Stimulated activated CD4-positive, alpha-beta T cell treated with anti-CD3 and anti-CD28 coated beads, Interleukin-2, amount 100 ng/mL, for 24 hours (primary cell): ENCODE data around the gene ZFR2.
A peak's percentile ranks its signal among the peaks of the same experiment; 100 is the strongest.
"Not testable (repeated sequence)": the region's sequence is repeated elsewhere in the genome, so short reads cannot be mapped to it uniquely, and the experiment has no call there.

Source experiments
- DNase-seq, 2 donors: peaks; one replicate each; pipeline ENCODE4 v3.0.0-alpha.2; 2020

ZFR2 gene

GRCh38 chr19:3868770-3869456 lies at the start of gene ZFR2:
Gene ZFR2, minus strand, starts transcription at chr19:3869038. Its CDS starts 21 bp downstream, at chr19:3869017.
- DNase-seq, result peak; percentile 22 to 48

DNA sequence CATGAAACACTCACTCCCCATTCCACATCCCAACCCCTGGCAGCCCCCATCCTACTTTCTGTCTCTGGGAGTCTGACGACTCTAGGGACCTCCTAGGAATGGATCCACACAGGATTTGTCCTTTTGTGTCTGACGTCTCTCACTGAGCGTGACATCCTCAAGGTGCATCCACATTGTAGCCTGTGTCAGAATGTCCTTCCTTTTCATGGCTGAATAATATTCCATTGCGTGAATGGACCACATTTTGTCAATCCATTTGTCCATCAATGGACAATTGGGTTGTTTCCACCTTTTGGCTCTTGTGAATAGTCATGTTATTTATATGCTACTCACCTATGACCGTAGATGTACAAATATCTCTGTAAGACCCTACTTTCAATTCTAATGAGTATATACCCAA lies 47.2 kb upstream of the ZFR2 start:
- no peak for DNase-seq

- no peak for DNase-seq
These were observed 45.4 kb upstream of the ZFR2 start for GRCh38 chr19:3914199-3914598.

DNA sequence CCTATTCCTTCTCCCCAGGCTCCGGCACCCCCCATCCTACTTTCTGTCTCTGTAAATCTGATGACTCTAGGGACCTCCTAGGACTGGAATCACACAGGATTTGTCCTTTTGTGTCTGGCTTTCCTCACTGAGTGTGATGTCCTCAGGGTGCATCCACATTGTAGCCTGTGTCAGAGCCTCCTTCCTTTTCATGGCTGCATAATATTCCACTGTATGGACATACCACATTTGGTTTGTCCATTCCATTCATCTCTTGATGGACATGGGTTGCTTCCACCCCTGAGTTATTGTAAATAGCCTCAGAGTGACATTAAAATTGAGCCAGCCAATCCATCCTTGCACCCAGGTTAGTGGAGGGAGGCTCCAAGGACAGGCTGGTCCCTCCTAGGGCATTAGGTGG lies 41.3 kb upstream of the ZFR2 start:
- no peak for DNase-seq

DNA sequence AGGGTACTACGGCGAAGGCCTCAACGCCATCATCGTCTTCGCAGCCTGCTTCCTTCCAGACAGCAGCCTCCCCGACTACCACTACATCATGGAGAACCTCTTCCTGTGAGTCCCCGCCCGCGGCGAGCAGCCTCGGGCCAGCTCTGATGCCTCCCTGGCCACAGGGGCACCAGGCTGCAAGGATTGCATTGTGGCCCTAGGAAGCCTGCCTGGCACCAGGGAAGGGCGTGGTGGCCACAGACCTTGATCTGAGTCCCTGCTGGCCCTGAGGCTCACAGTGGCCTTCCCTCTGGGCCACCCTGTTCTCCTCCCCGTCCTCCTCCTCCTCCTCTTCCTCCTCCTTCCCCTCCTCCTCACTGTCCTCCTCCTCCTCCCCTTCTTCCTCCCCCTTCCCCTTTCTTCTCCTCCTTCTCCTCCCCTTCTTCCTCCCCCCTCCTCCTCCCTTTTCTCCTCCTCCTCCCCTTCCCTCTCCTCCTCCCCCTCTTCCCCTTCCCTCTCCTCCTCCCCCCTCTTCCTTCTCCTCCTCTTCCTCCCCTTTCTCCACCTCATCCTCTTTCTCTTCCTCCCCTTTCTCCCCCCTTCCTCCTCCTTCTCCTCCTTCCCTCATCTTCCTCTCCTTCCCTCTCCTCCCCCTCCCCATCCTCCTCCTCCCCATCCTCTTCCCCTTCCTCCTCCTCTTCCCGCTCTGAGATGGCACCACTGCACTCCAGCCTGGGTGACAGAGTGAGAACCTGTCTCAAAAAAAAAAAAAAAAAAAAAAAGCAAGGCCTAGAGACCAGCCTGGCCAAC lies 39.6 kb upstream of the ZFR2 start:
- no peak for DNase-seq

DNA sequence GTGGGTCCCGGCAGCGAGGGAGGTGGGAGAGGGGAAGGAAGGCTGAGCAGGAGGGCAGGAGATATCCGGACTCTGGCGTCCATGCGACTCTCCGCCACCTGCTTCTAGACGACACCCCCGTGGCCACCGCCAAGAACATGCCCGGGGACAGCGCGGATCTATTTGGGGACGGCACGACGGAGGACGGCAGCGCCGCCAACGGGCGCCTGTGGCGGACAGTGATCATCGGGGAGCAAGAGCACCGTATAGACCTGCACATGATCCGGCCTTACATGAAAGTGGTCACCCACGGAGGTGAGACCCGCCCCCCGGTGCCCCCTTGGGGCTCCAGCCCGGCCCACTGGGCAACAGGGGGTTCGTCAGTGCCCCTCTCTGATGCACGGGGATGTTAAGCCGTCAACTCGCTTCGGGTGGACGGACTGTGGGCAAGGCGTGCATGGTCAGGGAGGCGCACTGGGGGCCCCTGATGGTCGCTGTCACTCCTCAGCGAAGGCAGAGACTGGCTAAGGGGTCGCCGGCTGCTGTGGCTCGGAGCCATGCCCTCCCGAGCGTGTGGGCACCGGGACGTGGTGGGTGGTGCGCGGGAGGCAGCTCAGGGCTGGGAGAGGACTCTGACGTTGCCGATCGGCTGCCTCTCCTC lies 38.9 kb upstream of the ZFR2 start:
- no peak for DNase-seq

DNA sequence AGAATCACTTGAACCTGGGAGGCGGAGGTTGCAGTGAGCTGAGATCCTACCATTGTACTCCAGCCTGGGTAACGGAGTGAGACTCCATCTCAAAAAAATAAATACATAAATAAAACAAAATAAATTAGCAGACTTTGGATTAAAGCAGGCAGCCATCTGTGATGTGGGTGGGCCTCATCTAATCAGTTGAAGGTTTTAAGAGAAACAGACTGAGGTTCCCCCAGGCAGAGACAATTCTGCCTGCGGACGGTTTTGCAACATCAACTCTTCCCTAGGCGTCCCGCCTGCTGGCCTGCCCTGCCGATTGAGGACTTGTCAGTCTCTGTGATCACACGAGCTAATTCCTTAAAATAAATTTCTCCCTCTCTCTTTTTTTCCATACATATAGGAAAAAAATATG lies 35.4 kb upstream of the ZFR2 start:
- DNase-seq, result no peak

- DNase-seq, result no peak
These were observed 33.6 kb upstream of the ZFR2 start for GRCh38 chr19:3902317-3902973.

GRCh38 chr19:3899531-3900294 lies 30.9 kb upstream of the ZFR2 start:
- no peak for DNase-seq

DNA sequence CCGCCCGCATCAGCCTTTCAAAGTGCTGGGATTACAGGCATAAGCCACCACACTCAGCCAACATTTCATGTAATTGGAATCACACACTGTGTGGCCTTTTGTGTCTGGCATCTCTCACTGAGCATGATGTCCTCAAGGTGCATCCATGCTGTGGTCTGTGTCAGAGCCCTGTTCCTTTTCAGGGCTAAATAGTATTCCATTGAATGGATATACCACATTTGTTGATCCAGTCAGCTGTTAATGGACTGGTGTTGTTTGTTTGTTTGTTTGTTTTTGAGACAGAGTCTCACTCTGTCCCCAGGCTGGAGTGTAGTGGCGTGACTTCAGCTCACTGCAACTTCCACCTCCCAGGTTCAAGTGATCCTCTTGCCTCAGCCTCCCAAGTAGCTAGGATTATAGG lies 29.6 kb upstream of the ZFR2 start:
- DNase-seq, result no peak

DNA sequence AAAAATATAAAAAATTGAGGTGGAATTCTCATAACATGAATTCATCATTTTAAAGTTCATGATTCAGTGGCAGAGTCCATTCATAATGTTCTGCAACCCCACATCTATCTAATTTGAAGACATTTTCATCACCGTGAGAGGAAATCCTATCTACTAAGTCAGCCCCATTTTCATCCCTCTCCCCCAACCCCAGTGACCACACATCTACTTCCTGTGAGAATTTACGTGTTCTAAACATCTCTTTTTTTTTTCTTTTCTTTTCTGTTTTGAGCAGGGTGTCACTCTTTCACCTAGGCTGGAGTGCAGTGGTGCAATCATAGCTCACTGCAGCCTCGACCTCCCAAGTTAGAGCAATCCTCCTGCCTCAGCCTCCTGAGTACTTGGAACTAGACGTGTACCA lies 29.1 kb upstream of the ZFR2 start:
- no peak for DNase-seq

GRCh38 chr19:3895788-3896187 lies 26.9 kb upstream of the ZFR2 start:
- no peak for DNase-seq

GRCh38 chr19:3894959-3895358 lies 26.1 kb upstream of the ZFR2 start:
- DNase-seq, result not testable (repeated sequence)

DNA sequence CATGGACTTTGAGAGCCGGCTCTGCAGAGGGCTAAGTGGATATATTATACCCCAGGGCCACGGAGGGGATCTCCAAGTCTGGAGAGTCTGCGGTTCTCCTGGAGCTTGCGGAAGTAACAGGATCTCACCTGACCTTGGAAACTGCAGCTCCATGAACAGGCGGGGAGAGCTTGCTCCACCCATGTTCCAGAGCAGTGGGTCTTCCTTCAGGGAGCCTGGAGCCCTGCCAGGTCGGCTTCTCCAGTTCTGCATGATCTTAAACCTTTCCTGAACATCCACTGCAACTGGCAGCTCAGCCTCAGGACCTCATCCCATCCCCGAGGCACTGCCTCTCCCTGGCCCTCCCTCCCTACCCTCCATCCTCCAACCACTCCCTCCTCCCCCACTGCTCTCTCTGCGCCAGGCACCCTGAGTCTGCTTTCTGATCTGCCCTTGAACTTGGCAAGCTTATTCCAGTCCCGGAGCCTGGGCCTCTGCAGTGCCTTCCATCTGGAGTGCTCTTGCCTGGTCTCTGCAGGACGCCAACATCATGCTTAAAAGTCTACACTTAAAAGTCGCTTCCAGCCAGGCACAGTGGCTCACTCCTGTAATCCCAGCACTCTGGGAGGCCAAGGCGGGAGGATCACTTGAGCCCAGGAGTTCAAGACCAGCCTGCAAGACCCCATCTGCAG lies 24.8 kb upstream of the ZFR2 start:
- no peak for DNase-seq

GRCh38 chr19:3890591-3890990 lies 21.8 kb upstream of the ZFR2 start:
- no peak for DNase-seq

- DNase-seq, result no peak
These were observed 13.2 kb upstream of the ZFR2 start for GRCh38 chr19:3882041-3882384.

DNA sequence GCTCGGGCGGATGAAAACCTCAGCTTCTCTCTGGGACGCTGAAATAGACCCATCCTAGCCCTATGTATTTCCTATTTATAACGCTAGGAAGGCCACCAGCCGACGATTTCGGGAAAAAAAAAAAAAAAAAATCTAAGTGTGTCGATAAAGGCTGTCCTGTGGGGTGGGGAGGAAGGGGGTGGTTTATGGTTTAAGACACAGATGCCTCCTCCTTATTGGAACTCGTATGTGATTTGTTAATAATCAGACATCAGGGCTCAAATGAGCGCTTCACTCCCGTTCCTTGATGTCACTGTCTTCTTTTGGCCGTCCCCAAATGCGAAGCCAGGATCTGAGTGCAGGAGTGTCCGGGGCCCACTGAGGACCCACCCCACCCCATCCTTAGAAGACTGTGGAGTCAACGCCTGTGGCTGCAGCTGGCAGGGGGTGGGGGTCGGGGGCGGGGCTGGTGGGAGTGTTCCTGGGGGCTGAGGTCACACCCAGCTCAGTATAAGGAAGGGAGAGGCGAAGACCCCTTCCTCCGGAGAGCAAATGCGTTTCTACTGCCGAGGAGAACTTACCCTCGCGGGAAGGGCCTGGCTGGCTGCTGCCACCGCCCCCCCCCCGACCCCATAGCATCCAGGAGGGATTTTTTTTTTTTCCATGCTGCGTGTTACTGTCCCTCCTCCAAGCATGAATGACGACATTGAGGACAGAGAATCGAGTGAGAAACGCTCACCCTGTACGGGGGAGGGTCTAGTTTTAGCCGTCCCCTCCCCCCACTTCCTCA lies 12.6 kb upstream of the ZFR2 start:
- no peak for DNase-seq

DNA sequence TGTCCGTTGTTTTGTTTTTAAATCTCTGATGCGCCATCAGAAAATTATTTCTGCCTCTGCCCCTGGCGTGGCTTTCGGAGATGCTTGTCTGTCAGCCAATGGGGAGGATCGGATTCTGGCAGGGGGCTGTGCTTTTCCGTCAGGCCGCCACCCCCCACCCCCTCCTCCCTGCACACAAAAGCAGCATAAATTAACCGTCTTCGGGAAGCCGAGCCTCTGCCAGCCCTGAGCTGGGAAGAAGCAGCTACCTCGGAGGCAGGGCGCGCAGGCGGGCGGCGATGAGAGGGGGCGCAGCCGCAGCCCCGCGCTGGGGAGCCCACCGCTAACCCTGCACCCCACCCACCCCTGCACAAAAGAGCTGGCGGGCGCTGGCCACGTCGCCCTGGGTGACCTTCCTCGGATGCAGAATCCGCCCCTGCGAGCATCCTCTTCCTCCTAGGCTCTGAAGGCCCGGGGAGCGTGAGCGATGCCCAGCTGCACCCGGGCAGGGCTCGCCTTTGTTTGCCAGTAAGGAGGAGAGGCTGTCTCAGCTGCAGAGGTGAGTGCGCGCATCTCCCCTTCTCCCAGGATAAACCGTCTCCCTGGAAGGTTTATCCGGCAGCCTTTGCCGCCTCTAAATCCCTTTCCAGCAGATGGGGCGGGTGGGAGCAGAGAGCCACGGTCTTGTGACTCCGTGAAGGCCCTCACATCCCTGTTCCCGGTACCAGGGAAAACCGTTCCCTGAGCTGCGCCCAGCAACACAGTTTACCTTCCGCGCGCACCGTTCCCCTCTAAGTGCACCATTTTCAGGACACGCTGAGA lies 11.8 kb upstream of the ZFR2 start, which contains the start of gene ATCAY:
TSS of gene ATCAY (plus strand) at position 215 of the 801 bp plus-strand sequence. CDS start 5,083 bp downstream, outside the sequence.
- no peak for DNase-seq

DNA sequence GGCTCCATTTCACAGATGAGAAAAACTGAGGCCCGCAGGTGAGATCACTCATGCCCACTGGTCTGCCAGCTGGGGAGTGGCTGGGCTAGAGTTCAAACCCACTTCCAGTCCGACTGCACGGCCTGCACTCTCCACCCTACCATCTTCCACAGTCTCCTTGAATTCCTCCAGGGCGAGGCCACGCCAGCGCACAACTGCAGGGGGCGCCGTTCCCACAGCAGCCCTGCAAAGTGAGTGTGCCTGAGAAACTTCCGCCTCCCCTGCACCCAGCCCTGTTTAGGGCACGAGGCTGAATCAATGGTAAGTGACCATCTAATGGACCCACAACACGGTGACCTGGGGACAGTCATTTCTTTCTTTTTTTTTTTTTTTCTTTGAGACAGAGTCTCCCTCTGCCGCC lies 10.8 kb upstream of the ZFR2 start:
- DNase-seq, result peak in 1 of 2 donors; percentile 16

DNA sequence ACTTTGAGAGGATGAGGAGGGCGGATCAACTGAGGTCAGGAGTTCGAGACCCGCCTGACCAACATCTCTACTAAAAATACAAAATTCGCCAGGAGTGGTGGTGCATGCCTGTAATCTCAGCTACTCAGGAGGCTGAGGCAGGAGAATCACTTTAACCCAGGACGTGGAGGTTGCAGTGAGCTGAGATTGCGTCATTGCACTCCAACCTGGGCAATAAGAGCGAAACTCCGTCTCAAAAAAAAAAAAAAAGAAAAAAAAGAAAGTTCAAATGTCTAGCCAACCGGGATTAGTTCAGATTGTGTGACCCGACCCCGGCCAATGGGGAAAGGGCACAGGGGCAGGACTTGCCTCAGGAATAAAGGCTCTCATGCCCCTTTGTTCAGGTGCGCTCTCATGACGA lies 5.9 kb upstream of the ZFR2 start:
- not testable (repeated sequence) for DNase-seq
